Peyer's patch (tissue), 4 donors: ENCODE measurements around the gene KLHL3. TPM values are rescaled to one million over a fixed set of nuclear protein-coding genes. Genes with fewer than 3 reads are reported as not detected.

ENCODE experiments used
- DNase-seq, 3 donors: peaks; one replicate each; pipeline ENCODE4 v3.0.0-alpha.2; 2017 to 2019
- H3K27ac ChIP-seq, 4 donors: fragments of 200-600 bp; sonication (generic); one replicate each; pipeline ENCODE4 v1.5.1; 2016 to 2019
- H3K27me3 ChIP-seq, 2 donors: fragments of 200-600 bp; sonication (generic); one replicate each; pipeline ENCODE4 v1.5.1; 2019
- H3K36me3 ChIP-seq, 3 donors: fragments of 200-600 bp; sonication (generic); one replicate each; pipeline ENCODE4 v1.5.1; 2016 to 2019
- H3K4me1 ChIP-seq, 4 donors: fragments of 200-600 bp; sonication (generic); one replicate each; pipeline ENCODE4 v1.5.1; 2016 to 2019
- H3K4me3 ChIP-seq, 4 donors: fragments of 200-600 bp; sonication (generic); 1 replicate in 3 of 4; 2 replicates in 1 of 4; pipeline ENCODE4 v1.5.1; 2016 to 2019; ENCODE audit warnings: mild to moderate bottlenecking in 1 of 4
- H3K9me3 ChIP-seq, 4 donors: fragments of 200-600 bp; sonication (generic); one replicate each; pipeline ENCODE4 v1.5.1; 2016 to 2019; ENCODE audit warnings: mild to moderate bottlenecking in 1 of 4
- CTCF ChIP-seq, 6 experiments: fragments of 450-650 bp in 4 of 6; fragments of 200-600 bp in 2 of 6; sonication (generic) in 1 of 6; IDR thresholded peaks; one replicate each; pipeline ENCODE4 v1.5.1; 2017 to 2019; ENCODE audit warnings: antibody characterized with exemption in 6 of 6, mild to moderate bottlenecking in 3 of 6, moderate library complexity in 1 of 6
- POLR2A ChIP-seq, 2 donors: fragments of 450-650 bp; IDR thresholded peaks; one replicate each; pipeline ENCODE4 v1.5.1; 2017; ENCODE audit warnings: antibody characterized with exemption in 2 of 2, mild to moderate bottlenecking in 2 of 2, moderate library complexity in 2 of 2
- total RNA-seq, 4 donors: library from RNA; depleted of rRNA; stranded (reverse); fragments of >200 nt; gene quantifications; one replicate each; pipeline ENCODE4 v1.1.0, GENCODE V29; 2016

Gene KLHL3
- total RNA-seq, 4 donors from 2014 or later: 5.0 to 9.5 (median 6.3) TPM

GRCh38 chr5:137606401-137606800, 129.5 kb downstream of the KLHL3 start:
- Histone ChIP-seq H3K27me3 (no peaks in the 10 kb centered on the region), H3K9me3 (no peaks in the 10 kb centered on the region), H3K27ac (no peak overlapping the region), H3K4me3 (no peak overlapping the region), H3K4me1 (no peaks in the 10 kb centered on the region), H3K36me3 (no peaks in the 10 kb centered on the region)
- no peak for DNase-seq
- TF ChIP-seq POLR2A (IDR thresholded peaks at IDR 0.05) (no peak), CTCF (IDR thresholded peaks at IDR 0.05) (no peak)

DNA sequence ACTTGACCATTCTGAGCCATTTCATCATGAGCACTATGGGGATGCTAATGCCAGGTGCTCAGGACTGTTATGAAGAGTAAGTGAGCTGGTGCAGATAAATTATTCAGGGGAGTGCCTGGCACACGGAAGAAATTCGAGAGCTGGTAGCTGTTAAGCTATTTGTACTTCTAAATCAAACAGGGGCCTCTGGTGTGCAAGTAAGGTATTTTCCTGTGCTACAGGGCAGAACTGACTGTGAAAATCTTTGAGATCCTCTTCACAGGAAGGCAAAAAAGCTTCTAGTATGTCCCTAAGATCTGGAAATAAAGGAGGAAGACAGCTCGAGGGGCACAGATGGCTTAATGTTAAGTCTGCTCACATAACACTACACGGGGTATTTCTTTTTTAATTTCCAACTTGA, 130.5 kb downstream of the KLHL3 start:
- DNase-seq: no peak
- H3K36me3 ChIP-seq: no peaks in the 10 kb centered on the region
- H3K27ac ChIP-seq: no peak overlapping the region
- no peaks in the 10 kb centered on the region for H3K9me3 ChIP-seq
- no peak overlapping the region for H3K4me3 ChIP-seq
- no peaks in the 10 kb centered on the region for H3K27me3 ChIP-seq
- TF ChIP-seq POLR2A (IDR thresholded peaks at IDR 0.05) (no peak), CTCF (IDR thresholded peaks at IDR 0.05) (no peak)
- no peaks in the 10 kb centered on the region for H3K4me1 ChIP-seq

DNA sequence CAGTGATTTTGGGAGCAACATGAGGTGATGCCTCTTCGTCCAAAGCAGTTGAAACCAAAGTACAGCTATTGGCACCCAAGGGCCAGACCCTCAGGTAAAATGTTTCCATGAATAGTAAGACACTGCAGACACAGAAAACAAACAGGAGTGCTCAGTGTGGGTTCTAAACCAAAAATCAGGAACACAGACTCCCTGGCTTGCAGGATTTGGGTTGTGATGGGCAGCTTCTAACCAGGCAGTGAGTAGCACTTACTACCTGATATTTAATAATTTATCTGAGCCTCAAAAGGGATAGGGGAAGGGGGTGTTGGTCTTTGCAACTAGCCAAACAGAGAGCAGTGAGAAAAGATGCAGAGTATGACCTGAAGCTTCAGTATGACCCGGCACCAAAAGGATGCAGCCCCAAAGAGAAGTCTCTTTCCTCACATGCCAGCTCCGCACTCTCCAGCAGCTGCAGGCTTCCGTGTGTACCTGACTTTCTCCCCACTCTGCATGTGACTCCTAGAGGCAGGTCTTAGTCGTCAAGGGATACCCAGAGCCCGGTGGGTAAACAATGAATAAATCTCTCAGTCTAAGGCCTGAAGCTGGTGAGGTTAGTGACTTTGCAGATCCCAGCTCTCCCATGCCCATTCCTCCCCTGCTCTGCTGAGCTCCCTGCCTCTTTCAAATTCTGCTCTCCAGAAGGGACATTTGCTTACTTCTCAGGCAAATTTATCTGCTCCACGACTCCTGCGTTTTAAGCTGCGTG, 131.4 kb downstream of the KLHL3 start:
- no peaks in the 10 kb centered on the region for H3K4me1 ChIP-seq
- H3K4me3 ChIP-seq: no peak overlapping the region
- no peaks in the 10 kb centered on the region for H3K9me3 ChIP-seq
- no peak for DNase-seq
- H3K36me3 ChIP-seq: no peaks in the 10 kb centered on the region
- TF ChIP-seq POLR2A (IDR thresholded peaks at IDR 0.05) (no peak), CTCF (IDR thresholded peaks at IDR 0.05) (no peak)
- H3K27ac ChIP-seq: no peak overlapping the region
- no peaks in the 10 kb centered on the region for H3K27me3 ChIP-seq

DNA sequence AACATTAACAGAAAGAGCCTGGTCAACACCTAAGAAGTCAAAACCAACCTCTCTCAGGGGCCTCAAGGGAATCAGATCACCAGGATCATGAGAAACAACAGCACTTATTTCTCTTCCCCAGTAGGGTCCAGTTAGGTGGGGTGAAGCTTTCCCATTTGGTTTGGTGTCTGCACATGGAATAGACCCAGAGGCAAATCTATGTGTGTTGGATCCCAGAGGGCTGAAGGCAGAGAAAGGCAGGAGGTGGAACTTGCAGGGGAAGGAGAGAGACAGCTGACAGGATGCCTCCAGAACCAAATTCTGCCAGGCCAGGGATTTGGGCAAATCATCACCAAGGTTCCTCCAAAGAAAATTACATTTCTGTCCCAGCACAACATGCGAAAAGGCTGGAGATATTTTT, 132.0 kb downstream of the KLHL3 start:
- TF ChIP-seq POLR2A (IDR thresholded peaks at IDR 0.05) (no peak), CTCF (IDR thresholded peaks at IDR 0.05) (no peak)
- H3K4me1 ChIP-seq: no peaks in the 10 kb centered on the region
- no peak for DNase-seq
- H3K9me3 ChIP-seq: no peaks in the 10 kb centered on the region
- H3K36me3 ChIP-seq: no peaks in the 10 kb centered on the region
- H3K27ac ChIP-seq: no peak overlapping the region
- H3K4me3 ChIP-seq: no peak overlapping the region
- H3K27me3 ChIP-seq: no peaks in the 10 kb centered on the region

DNA sequence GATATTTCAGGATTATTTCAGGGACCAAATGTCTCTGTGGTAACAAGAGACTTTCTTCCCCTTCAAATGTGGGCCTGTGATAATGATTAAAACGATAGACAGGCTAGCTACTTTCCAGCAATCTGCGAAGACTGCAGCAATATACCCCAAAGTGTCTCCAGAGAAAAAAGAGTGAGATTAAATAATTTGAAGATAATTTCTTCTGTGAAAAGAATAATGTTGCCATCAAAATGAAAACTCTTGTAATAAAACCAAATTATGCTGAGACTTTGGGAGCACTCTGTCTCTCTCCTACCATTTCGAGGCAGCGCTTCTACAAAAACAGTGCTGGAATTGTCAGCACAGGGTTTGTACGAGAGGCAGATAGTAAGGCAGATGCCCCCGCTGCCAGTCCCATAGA, 132.5 kb downstream of the KLHL3 start:
- DNase-seq: no peak
- TF ChIP-seq CTCF (IDR thresholded peaks at IDR 0.05): no peak
- TF ChIP-seq POLR2A (IDR thresholded peaks at IDR 0.05): no peak
- Histone ChIP-seq H3K36me3 (no peaks in the 10 kb centered on the region), H3K27ac (no peak overlapping the region), H3K9me3 (no peaks in the 10 kb centered on the region), H3K4me1 (no peaks in the 10 kb centered on the region), H3K4me3 (no peak overlapping the region), H3K27me3 (no peaks in the 10 kb centered on the region)
